K562 (cell line): ENCODE measurements around the gene RASD2. TPM values are rescaled to one million over a fixed set of nuclear protein-coding genes. Genes with fewer than 3 reads are reported as not detected.

Experiments
- ATAC-seq: fragments of 200-7000 bp; cut with Tn5 transposase; 3 replicates; pipeline ENCODE4 v1.9.1; 2020; ENCODE audit warnings: moderate library complexity
- BruUV-seq: library from RNA; stranded (reverse); fragments of 400-500 nt; replicated peaks from 2 replicates; lab custom pipeline; 2021; lab: Mats Ljungman, UMichigan
- CTCF ChIA-PET: fragments of 300-600 bp; formaldehyde crosslinking; extraction: SDS; loops from one replicate; lab custom pipeline; 2021; ENCODE audit warnings: low intra/inter-chr PET ratio; lab: Yijun Ruan, JAX
- POLR2A ChIA-PET: fragments of 300-600, 350-650 bp; sonication (Branson Sonifier 250); formaldehyde crosslinking; extraction: SDS; loops from one replicate; lab custom pipeline; 2021; ENCODE audit warnings: antibody characterized with exemption, inconsistent platforms; lab: Yijun Ruan, JAX
- DNase-seq, 4 experiments: peaks; one replicate each; pipeline versions ENCODE4 v3.0.0 to v3.0.0-alpha.2; 2011 to 2018; ENCODE audit warnings: low spot score in 3 of 4, mixed read lengths in 3 of 4; ENCODE audit errors: extremely low read depth in 1 of 4
- FAIRE-seq: peaks from 2 replicates; lab custom pipeline; 2011; peaks lifted over from hg19 to GRCh38; lab: Jason Lieb, UNC
- H2AFZ ChIP-seq: 2 replicates; pipeline ENCODE4 v1.6.0; 2011; ENCODE audit warnings: low read depth, low read length, control low read depth, inconsistent platforms
- H3K27ac ChIP-seq: fragments of 200-600 bp; 3 replicates; pipeline ENCODE4 v1.8.0; 2011; ENCODE audit warnings: low read depth, mild to moderate bottlenecking, control low read depth, inconsistent platforms, low read length, moderate library complexity, mixed read lengths; ENCODE audit errors: extremely low read depth
- H3K27me3 ChIP-seq, 2 experiments: fragments of 300-600 bp in 1 of 2; 2 replicates in 1 of 2; 3 replicates in 1 of 2; pipeline versions ENCODE4 v1.6.0 to v1.8.0; 2011; ENCODE audit warnings: inconsistent platforms in 2 of 2, low read length in 2 of 2, mild to moderate bottlenecking in 1 of 2, mixed read lengths in 1 of 2, moderate library complexity in 1 of 2; ENCODE audit not compliant: control insufficient read depth in 2 of 2, insufficient read depth in 2 of 2
- H3K36me3 ChIP-seq: fragments of 300-600 bp; 3 replicates; pipeline ENCODE4 v1.8.0; 2011; ENCODE audit warnings: mild to moderate bottlenecking, low read length, inconsistent platforms; ENCODE audit not compliant: control insufficient read depth, insufficient read depth
- H3K4me1 ChIP-seq, 2 experiments: fragments of 200-600 bp in 1 of 2; replicated peaks in 1 of 2; 2 replicates in 1 of 2; 3 replicates in 1 of 2; pipeline versions ENCODE4 v1.5.1 to v1.8.0; 2011; ENCODE audit warnings: inconsistent platforms in 2 of 2, low read length in 2 of 2, mild to moderate bottlenecking in 1 of 2, mixed read lengths in 1 of 2, moderate library complexity in 1 of 2; ENCODE audit not compliant: control insufficient read depth in 2 of 2, insufficient read depth in 2 of 2
- H3K4me2 ChIP-seq: 2 replicates; pipeline ENCODE4 v1.6.1; 2011; ENCODE audit warnings: low read length, control low read depth, inconsistent platforms, mixed read lengths; ENCODE audit not compliant: insufficient read depth
- H3K4me3 ChIP-seq: fragments of 200-600 bp; sonication (generic), shearing (Covaris generic); 2 replicates; pipeline ENCODE4 v1.5.1; 2016; ENCODE audit warnings: control low read depth, inconsistent platforms
- H3K79me2 ChIP-seq: fragments of 200-600 bp; 3 replicates; pipeline ENCODE4 v1.8.0; 2011; ENCODE audit warnings: low read length, inconsistent platforms; ENCODE audit not compliant: control insufficient read depth, insufficient read depth
- H3K9ac ChIP-seq, 2 experiments: 2 replicates each; pipeline versions ENCODE4 v1.6.0 to v1.6.1; 2011; ENCODE audit warnings: low read depth in 2 of 2, low read length in 2 of 2, control low read depth in 1 of 2, inconsistent platforms in 1 of 2, mild to moderate bottlenecking in 1 of 2, mixed read lengths in 1 of 2; ENCODE audit not compliant: insufficient read depth in 1 of 2
- H3K9me1 ChIP-seq: one replicate; pipeline ENCODE4 v1.6.0; 2011; ENCODE audit warnings: inconsistent platforms, mild to moderate bottlenecking, low read length, moderate library complexity; ENCODE audit not compliant: control insufficient read depth, insufficient read depth
- H3K9me3 ChIP-seq: replicated peaks from 2 replicates; pipeline ENCODE4 v1.5.1; 2011; ENCODE audit warnings: low read depth, low read length, inconsistent platforms; ENCODE audit not compliant: control insufficient read depth, insufficient read depth
- H4K20me1 ChIP-seq: replicated peaks from 2 replicates; pipeline ENCODE4 v1.6.1; 2011; ENCODE audit warnings: low read length, inconsistent platforms, mixed read lengths; ENCODE audit not compliant: control insufficient read depth, insufficient read depth
- COPS2 ChIP-seq: fragments of 450-650 bp; conservative IDR thresholded peaks from 2 replicates; pipeline ENCODE4 v1.6.1; 2016; ENCODE audit warnings: mild to moderate bottlenecking, moderate library complexity
- ETV1 ChIP-seq: fragments of 450-650 bp; conservative IDR thresholded peaks from 2 replicates; pipeline ENCODE4 v1.6.1; 2016; ENCODE audit warnings: missing genetic modification characterization, control low read depth, low read depth, missing compliant biosample characterization
- HDAC1 ChIP-seq, 2 experiments: fragments of 450-650 bp; IDR thresholded peaks; 2 replicates each; pipeline ENCODE4 v1.6.1; 2016 to 2017; ENCODE audit warnings: inconsistent platforms in 1 of 2, mild to moderate bottlenecking in 1 of 2, moderate library complexity in 1 of 2
- L3MBTL2 ChIP-seq: fragments of 450-650 bp; IDR thresholded peaks from 2 replicates; pipeline ENCODE4 v1.6.1; 2016; ENCODE audit warnings: mild to moderate bottlenecking, moderate library complexity
- SMC3 ChIP-seq: conservative IDR thresholded peaks from 2 replicates; pipeline ENCODE4 v1.6.1; 2011; ENCODE audit warnings: low read depth, low read length, improper control_type of control experiment; ENCODE audit not compliant: insufficient read depth
- ZNF263 ChIP-seq: sonication (generic); formaldehyde crosslinking; IDR thresholded peaks from 2 replicates; pipeline ENCODE4 v1.8.0; 2022; ENCODE audit warnings: mild to moderate bottlenecking, missing genetic modification reagents, borderline replicate concordance
- WGBS: fragments of 100-300 bp; shearing (Covaris generic); methylation state at CpG from one replicate; pipeline ENCODE4 v1.1.6; 2016; ENCODE audit warnings: low coverage, mixed read lengths; ENCODE audit not compliant: insufficient coverage; ENCODE audit errors: missing lambda C conversion rate; 5-methylcytosine and 5-hydroxymethylcytosine counted together
- in situ Hi-C: fragments of 300-500 bp; cut with MboI; formaldehyde crosslinking; loops from 4 replicates; pipeline ENCODE4 v1.15.0; 2018; ENCODE audit warnings: inconsistent platforms, mixed read lengths
- intact Hi-C: fragments of 100-400 bp; cut with micrococcal nuclease; formaldehyde crosslinking; loops from 2 replicates; pipeline ENCODE4 v1.14.2; 2022
- polyA plus RNA-seq, 8 experiments: library from polyadenylated mRNA; depleted of rRNA in 4 of 8; stranded (reverse) in 5 of 8; unstranded in 3 of 8; fragments of >200 nt; fragmentation: Nextera tagmentation in 2 of 8; fragmentation: Illumina TruSeq in 1 of 8; extraction: Ambion mirVana in 2 of 8; extraction: Trizol in 1 of 8; gene quantifications; 2 replicates each; pipeline versions ENCODE4 v1.2.1 to v1.2.3, GENCODE V29; 2011 to 2014; ENCODE audit warnings: inconsistent platforms in 1 of 8, missing spikeins in 1 of 8
- total RNA-seq, 7 experiments: library from RNA; depleted of rRNA in 6 of 7; stranded (reverse); fragments of >200 nt in 6 of 7; fragmentation: Illumina TruSeq in 2 of 7; extraction: Trizol in 2 of 7; gene quantifications; 2 replicates each; pipeline versions ENCODE4 v1.2.1 to v1.2.3, GENCODE V29; 2011 to 2021; ENCODE audit warnings: low replicate concordance in 1 of 7
- TF ChIP-seq, protein P1 (sequence below): fragments of 250-450 bp; sonication (Bioruptor Pico); IDR thresholded peaks from 2 replicates; pipeline ENCODE4 v1.6.1; 2021; ENCODE audit warnings: mild to moderate bottlenecking

RASD2 gene
- total and polyA plus RNA-seq, 9 of the 15 experiments (the other 6 are each of a cell fraction or from before 2014, with no cell fraction given), result 0.05 TPM; not detected in 8

DNA sequence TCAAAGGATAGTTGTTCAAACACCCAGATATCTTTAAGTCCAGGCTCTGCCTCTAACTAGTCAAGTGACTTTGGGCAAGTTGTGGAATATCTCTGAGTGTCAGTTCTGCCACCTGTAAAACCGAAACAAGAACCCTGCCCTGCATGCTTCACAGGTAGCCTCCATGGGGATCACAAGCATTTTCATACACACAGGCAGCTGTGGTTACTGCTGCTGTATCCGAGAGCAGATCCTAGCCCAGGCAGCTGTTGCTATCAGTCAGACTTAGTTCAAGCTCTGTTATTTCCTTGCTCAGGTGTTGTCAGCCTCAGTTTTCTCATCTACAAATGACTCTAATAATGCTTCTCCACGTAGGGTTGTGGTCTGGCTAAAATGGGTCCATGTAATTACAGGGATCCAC is 6.5 kb upstream of the RASD2 start:
- WGBS, result 3% methylated on average over 3 of the region's 3 CpGs

DNA sequence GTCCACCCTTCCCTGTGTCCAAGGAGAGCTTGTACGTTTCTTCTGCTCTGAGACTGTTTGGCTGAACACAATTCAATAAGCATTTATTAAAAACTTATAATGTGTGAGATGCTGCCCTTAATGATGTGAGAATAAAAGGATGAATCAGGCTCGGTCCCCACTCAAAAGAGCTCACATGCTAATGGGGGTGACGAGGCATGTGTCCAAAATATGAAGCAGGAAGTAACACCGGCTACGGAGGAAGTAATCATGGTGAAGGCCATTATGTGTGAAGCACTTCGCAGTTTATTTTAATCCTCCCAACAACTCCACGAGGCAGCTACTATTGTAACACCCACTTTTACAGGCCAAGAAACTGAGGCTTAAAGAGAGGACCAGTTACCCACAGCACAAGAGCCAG is 3.4 kb upstream of the RASD2 start:
- peak overlapping the region; percentile 55 for H2AFZ ChIP-seq
- peaks cover 0 to 10% of the 10 kb centered on the region in 2 experiments; a peak in 3 of 5 replicates for H3K27me3 ChIP-seq
- no peak overlapping the region for H3K27ac ChIP-seq
- no peak overlapping the region for H3K4me2 ChIP-seq
- no peaks in the 10 kb centered on the region for H3K36me3 ChIP-seq
- WGBS, result 38% methylated on average over 6 of the region's 7 CpGs
- in situ Hi-C loops, result no loop called here
- intact Hi-C loops, result no loop called here
- H3K9ac ChIP-seq, result no peak overlapping the region
- ChIA-PET POLR2A (interaction anchor here (0.6 to 0.7 kb wide), 4 partner anchors 93 to 518 kb away, joined by 3 read pairs; no protein-coding TSS in a partner anchor), CTCF (no interaction called here)
- peak; percentile 51; the same call in 1 of the 2 replicates for TF ChIP-seq L3MBTL2
- TF ChIP-seq, protein P1, sequence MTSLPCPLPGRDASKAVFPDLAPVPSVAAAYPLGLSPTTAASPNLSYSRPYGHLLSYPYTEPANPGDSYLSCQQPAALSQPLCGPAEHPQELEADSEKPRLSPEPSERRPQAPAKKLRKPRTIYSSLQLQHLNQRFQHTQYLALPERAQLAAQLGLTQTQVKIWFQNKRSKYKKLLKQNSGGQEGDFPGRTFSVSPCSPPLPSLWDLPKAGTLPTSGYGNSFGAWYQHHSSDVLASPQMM (CRISPR knock-in tag), result no peak
- H3K79me2 ChIP-seq, result no peaks in the 10 kb centered on the region
- H3K9me3 ChIP-seq, result no peaks in the 10 kb centered on the region
- FAIRE-seq (no peak), ATAC-seq (no peak), DNase-seq (no peak)
- H3K4me1 ChIP-seq, result peaks cover 0 to 22% of the 10 kb centered on the region in 2 experiments; a peak in 2 of 5 replicates
- H4K20me1 ChIP-seq, result no peaks in the 10 kb centered on the region
- no peak overlapping the region for H3K4me3 ChIP-seq
- BruUV-seq, result no TSS peak
- no peaks in the 10 kb centered on the region for H3K9me1 ChIP-seq

More for the DNA sequence above, 6.5 kb upstream of the RASD2 start:
- H3K4me1 ChIP-seq, result peaks cover 0 to 3% of the 10 kb centered on the region in 2 experiments; a peak in 1 of 5 replicates
- no peak for DNase-seq
- TF ChIP-seq COPS2, result no peak
- no peak for TF ChIP-seq ETV1 (tag)
- no peak for TF ChIP-seq HDAC1 (IDR thresholded peaks at IDR 0.05)
- TF ChIP-seq ZNF263 (CRISPR knock-in tag), result no peak
- TF ChIP-seq SMC3, result no peak
- TF ChIP-seq, all 486 proteins: peak for 0
- BruUV-seq, result no TSS peak
- no peaks in the 10 kb centered on the region for H3K79me2 ChIP-seq
- H3K36me3 ChIP-seq, result no peaks in the 10 kb centered on the region
- no peak overlapping the region for H3K4me2 ChIP-seq
- H3K4me3 ChIP-seq, result no peak overlapping the region
- no peak overlapping the region for H2AFZ ChIP-seq
- FAIRE-seq (no peak), ATAC-seq (no peak)
- intact Hi-C loops (no loop called here), in situ Hi-C loops (no loop called here)
- CTCF ChIA-PET, result no interaction called here
- no peaks in the 10 kb centered on the region; a peak in 1 of 5 replicates for H3K27me3 ChIP-seq
- H4K20me1 ChIP-seq, result no peaks in the 10 kb centered on the region
- POLR2A ChIA-PET, result no interaction called here
- H3K9me3 ChIP-seq, result no peaks in the 10 kb centered on the region
- H3K27ac ChIP-seq, result no peak overlapping the region
- no peaks in the 10 kb centered on the region for H3K9me1 ChIP-seq
- no peak overlapping the region for H3K9ac ChIP-seq
